ENCODE measurements around the gene FKBP11.

DNA sequence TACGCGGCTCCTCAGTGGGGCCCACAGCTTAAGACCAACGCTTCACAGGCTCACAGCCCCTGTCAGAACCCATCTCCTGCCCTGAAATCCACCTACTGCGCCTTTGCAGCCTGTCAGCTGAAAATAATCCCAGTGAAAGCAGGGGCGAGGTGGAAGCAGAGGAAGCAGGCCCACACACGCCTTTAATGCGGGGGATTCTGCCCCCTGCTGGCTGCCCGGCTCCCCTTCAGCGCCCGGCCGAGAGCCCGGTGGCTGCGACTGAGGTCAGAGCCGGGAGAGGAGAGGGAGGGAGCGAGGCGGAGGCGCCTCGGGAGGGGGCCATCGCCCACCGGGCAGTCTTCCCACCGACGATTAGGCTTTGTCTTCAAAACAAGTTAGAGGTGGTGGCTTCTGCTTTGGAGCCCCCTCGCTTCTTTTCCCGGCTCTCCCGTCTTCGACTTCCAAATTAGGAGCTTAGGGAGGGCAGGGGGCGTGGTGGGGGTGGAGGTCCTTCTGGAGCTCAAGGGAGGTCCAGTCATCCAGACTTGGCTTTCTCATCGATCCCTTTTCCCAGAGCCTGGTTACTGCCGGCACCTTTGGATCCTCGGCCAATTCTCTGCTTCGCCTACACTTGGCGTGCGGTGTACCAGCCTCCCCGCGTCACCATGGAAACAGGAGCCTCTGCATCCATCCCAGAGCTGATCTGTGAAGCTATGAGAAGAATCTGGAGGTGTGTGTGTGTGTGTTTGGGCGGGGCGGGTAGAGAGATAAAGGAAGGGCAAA is 34.5 kb downstream of the FKBP11 start:
- no peak for TF ChIP-seq EZH2phosphoT487 (IDR thresholded peaks at IDR 0.05; ENCODE audit: borderline replicate concordance)
- TF ChIP-seq, protein P1, sequence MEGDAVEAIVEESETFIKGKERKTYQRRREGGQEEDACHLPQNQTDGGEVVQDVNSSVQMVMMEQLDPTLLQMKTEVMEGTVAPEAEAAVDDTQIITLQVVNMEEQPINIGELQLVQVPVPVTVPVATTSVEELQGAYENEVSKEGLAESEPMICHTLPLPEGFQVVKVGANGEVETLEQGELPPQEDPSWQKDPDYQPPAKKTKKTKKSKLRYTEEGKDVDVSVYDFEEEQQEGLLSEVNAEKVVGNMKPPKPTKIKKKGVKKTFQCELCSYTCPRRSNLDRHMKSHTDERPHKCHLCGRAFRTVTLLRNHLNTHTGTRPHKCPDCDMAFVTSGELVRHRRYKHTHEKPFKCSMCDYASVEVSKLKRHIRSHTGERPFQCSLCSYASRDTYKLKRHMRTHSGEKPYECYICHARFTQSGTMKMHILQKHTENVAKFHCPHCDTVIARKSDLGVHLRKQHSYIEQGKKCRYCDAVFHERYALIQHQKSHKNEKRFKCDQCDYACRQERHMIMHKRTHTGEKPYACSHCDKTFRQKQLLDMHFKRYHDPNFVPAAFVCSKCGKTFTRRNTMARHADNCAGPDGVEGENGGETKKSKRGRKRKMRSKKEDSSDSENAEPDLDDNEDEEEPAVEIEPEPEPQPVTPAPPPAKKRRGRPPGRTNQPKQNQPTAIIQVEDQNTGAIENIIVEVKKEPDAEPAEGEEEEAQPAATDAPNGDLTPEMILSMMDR (conservative IDR thresholded peaks at IDR 0.05; ENCODE audit: low read length): peak; percentile 90

Data from Loucy (cell line).